ENCODE results near the gene ACTN3.
A peak's percentile ranks its signal among the peaks of the same experiment; 100 is the strongest.
"Not testable (repeated sequence)": the region's sequence is repeated elsewhere in the genome, so short reads cannot be mapped to it uniquely, and the experiment has no call there.

Gene ACTN3

GRCh38 chr11:66600631-66601233, 54.0 kb downstream of the ACTN3 start:
- no peak for DNase-seq

GRCh38 chr11:66603072-66603471, 56.4 kb downstream of the ACTN3 start:
- no peak for DNase-seq

- DNase-seq, result no peak
Measured at GRCh38 chr11:66604155-66604554, 57.5 kb downstream of the ACTN3 start.

GRCh38 chr11:66606608-66607007, 59.9 kb downstream of the ACTN3 start:
- DNase-seq, result not testable (repeated sequence)

GRCh38 chr11:66607126-66607834, 60.6 kb downstream of the ACTN3 start:
- DNase-seq, result no peak

- DNase-seq, result peak in 1 of 5 experiments; percentile 82
Measured at GRCh38 chr11:66609721-66610617, 63.3 kb downstream of the ACTN3 start.

- no peak for DNase-seq
Measured at GRCh38 chr11:66612458-66612857, 65.8 kb downstream of the ACTN3 start.

Data from T-helper 2 cell (primary cell).